VCaP (cell line): Measurements from ENCODE around the gene ZDHHC13.

Experiments
- H3K27ac ChIP-seq: fragments of 450-650 bp; 2 replicates; pipeline ENCODE4 v1.5.1; 2017
- CTCF ChIP-seq: fragments of 450-650 bp; conservative IDR thresholded peaks from 2 replicates; pipeline ENCODE4 v1.5.1; 2017; ENCODE audit warnings: mild to moderate bottlenecking, moderate library complexity

The ZDHHC13 gene

DNA sequence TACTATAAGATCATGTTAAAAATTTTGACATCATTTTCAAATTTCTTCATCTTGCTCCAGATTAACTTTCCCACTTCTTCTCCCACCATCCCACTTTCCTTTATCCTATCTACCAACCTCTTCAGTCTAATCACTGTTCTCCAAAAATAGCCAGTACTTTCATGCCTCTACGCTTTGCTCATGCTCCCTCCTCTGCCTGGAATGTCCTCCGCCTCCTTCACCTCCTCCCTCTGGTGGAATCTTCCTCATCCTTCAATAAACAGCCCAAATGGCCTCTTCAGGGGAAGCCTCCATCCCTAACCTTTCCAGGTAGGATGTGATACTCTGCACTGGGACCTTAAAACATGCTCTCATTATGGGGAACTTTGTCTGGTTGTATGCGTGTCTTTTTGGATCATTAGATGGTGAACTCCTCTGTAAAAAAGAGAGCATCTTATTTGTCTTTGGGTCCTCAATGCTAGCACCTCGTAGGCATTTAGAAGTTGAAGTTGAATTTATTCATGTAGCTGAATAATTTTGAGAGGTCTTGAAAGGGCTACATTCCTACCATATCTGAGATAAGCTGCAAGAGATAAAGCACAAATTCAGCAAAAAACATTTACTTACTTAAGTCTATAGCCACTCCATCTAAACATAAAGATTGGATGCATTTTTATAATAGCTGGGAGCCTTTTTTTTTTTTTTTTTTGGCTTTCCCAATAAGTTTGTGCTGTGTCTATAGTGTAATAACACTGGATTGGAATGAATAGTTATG, 92.8 kb downstream of the ZDHHC13 start:
- TF ChIP-seq CTCF = no peak
- no peak overlapping the region for H3K27ac ChIP-seq

GRCh38 chr11:19216021-19216420, 99.1 kb downstream of the ZDHHC13 start:
- H3K27ac ChIP-seq = no peak overlapping the region
- TF ChIP-seq CTCF = no peak

GRCh38 chr11:19216709-19217374, 99.9 kb downstream of the ZDHHC13 start:
- no peak for TF ChIP-seq CTCF
- H3K27ac ChIP-seq = no peak overlapping the region

DNA sequence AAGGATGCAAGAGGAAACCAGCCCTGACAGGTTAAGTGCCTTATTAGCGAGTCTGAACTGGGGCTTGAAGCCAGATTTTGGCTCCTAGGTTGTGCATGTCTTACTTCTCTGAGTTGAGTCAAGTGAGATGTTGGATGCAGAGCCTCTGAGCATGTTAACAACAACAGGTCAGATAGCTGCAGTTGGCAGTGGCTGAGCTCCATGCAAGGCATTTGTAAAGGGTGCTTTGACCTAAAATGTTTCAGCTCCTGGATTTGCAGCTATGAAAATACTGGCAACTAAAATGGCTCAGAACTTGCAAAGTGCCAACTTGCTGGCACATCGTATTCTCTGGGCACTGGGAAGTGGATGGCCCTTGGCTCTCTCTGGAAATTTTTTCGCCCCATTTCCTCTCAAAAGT, 101.2 kb downstream of the ZDHHC13 start:
- H3K27ac ChIP-seq = no peak overlapping the region
- TF ChIP-seq CTCF = no peak

- no peak overlapping the region for H3K27ac ChIP-seq
- no peak for TF ChIP-seq CTCF
These were observed 102.0 kb downstream of the ZDHHC13 start for GRCh38 chr11:19218786-19219460.

DNA sequence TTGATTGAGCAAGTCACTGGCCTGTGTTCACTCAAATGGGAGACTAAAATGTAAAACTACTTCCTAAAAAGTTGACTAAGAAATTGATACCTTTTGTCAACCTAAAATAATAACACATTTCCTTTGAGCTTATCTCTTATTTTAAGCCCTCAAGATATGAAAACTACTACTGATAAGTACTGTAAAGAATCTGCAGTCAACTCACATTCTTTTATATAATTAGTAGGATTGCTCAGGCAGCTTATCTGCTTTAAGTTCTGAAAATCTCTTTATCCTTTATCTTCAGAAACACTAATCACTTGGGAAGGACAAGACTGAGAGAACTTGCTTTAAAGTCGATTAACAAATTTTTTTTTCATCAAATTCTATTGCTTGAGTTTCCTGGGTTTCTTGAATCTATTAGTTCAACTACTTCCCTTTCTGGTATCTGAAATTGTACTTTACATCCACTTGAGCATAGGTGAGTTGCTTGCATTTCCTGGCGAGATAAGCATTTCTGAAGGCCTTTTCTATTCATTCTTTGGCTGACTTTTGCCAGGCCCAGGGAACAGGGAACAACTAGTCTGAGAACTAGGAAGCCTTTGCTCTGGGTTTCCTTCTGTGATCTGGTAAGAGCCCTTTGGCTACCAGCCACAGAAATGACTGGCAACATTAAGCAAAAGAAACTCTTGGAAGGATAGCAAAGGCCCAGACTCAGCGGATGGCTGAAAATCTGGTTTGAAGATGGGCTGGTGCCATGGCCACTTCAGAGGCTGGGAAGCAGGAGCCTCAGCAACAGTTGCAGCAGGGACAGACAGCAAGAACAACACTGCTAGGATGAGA, 104.1 kb downstream of the ZDHHC13 start:
- TF ChIP-seq CTCF = no peak
- no peak overlapping the region for H3K27ac ChIP-seq

DNA sequence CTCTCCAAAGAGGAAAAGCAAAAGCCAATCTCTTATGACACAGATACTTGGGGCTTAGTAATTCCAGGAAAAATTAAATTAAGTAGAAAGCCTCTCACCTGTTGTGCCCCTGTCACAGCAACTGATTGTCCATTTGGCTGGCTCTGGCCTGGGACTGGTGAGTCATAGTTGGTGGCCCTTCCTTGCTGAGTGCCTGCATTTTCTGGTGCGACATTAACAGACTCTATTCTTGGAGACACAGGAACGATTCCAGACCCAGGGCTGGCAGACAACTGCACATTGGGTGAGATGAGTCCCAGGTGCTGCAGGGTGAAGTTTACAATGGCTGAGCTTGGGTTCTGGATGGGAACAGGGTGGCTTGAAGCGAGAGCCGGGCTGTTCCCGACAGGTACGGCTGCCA, 108.2 kb downstream of the ZDHHC13 start:
- no peak for TF ChIP-seq CTCF
- no peak overlapping the region for H3K27ac ChIP-seq
